ENCODE data around the gene HOXA9.

GRCh38 chr7:27143023-27143949, 22.1 kb downstream of the HOXA9 start, which contains the start of gene HOXA5:
- TF ChIP-seq POLR2A (IDR thresholded peaks at IDR 0.05; ENCODE audit: low read length), result no peak
- TF ChIP-seq GATA1 (IDR thresholded peaks at IDR 0.05; ENCODE audit: low read depth, low read length), result no peak
